ENCODE data around the gene SMAD5. TPM values are rescaled to one million over a fixed set of nuclear protein-coding genes. Genes with fewer than 3 reads are reported as not detected.

The SMAD5 gene
- total RNA-seq, 1 donor from 2014 or later = 32.9 TPM

DNA sequence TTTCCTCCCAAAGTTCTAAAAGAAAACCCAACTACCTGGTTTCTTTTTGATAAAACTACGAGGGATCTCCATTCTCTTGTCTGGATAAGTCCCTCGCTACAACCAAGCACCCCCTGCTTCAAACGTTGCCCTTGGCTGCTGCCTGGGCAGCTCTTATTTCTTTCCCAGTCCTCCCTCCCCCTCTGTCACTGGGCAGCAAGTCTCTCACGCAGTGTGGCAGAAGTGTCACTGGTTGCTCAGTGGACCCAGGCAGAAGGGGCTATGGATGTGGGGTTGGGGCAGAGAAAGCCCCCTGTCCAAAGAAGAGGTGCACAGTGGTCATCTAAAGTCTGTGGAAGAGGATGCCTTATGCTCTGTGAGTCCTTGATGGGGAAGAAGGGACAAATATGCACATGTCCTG, 67.5 kb downstream of the SMAD5 start:
- TF ChIP-seq, protein P1, sequence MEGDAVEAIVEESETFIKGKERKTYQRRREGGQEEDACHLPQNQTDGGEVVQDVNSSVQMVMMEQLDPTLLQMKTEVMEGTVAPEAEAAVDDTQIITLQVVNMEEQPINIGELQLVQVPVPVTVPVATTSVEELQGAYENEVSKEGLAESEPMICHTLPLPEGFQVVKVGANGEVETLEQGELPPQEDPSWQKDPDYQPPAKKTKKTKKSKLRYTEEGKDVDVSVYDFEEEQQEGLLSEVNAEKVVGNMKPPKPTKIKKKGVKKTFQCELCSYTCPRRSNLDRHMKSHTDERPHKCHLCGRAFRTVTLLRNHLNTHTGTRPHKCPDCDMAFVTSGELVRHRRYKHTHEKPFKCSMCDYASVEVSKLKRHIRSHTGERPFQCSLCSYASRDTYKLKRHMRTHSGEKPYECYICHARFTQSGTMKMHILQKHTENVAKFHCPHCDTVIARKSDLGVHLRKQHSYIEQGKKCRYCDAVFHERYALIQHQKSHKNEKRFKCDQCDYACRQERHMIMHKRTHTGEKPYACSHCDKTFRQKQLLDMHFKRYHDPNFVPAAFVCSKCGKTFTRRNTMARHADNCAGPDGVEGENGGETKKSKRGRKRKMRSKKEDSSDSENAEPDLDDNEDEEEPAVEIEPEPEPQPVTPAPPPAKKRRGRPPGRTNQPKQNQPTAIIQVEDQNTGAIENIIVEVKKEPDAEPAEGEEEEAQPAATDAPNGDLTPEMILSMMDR (conservative IDR thresholded peaks at IDR 0.05; ENCODE audit: low read depth, low read length) = no peak
- no peak for DNase-seq (ENCODE audit: low read depth)
- no peak overlapping the region for H3K4me3 ChIP-seq (ENCODE audit: low read depth, low read length)

DNA sequence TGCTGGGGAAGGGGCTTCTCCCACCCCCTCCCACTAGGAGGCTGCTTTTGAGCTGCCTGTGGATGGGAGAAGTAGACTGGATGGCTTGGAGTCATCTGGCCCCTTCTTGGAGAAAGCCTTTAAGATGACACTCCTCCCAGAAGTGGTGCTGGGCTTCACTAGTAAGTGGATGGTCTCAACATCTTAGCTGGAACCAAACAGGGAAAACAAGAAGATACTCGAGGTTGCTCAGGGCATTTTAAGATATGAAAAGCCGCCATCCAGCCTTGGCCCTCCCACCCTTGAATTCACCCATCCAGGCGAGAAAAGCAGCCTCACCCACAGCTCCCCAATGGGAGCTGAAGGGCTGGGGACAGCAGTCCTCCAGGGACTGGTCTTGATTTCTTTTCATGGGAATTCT, 68.1 kb downstream of the SMAD5 start:
- TF ChIP-seq, protein P1 (conservative IDR thresholded peaks at IDR 0.05; ENCODE audit: low read depth, low read length) = no peak
- DNase-seq (ENCODE audit: low read depth) = no peak
- H3K4me3 ChIP-seq (ENCODE audit: low read depth, low read length) = no peak overlapping the region

DNA sequence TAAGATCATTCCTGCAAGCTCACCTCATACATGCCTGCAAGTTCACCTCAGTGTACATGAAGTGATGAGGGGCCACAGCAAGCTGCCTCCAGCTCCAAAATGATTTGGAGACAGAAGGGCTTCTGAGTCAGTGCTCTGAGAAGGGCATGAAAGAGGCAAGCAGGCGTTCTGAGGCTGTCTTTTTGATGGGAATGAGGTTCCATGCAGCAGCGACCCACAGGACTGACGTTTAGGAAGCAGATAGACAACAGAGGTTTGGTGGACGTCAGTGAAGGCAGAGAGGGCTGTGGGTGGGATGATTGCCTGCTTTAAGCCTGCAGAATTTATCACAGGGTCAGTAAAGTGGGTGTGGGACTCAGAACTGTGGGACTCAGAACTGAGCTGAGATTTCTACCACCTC, 69.2 kb downstream of the SMAD5 start:
- no peak for DNase-seq (ENCODE audit: low read depth)
- TF ChIP-seq, protein P1 (conservative IDR thresholded peaks at IDR 0.05; ENCODE audit: low read depth, low read length) = no peak
- H3K4me3 ChIP-seq (ENCODE audit: low read depth, low read length) = no peak overlapping the region

DNA sequence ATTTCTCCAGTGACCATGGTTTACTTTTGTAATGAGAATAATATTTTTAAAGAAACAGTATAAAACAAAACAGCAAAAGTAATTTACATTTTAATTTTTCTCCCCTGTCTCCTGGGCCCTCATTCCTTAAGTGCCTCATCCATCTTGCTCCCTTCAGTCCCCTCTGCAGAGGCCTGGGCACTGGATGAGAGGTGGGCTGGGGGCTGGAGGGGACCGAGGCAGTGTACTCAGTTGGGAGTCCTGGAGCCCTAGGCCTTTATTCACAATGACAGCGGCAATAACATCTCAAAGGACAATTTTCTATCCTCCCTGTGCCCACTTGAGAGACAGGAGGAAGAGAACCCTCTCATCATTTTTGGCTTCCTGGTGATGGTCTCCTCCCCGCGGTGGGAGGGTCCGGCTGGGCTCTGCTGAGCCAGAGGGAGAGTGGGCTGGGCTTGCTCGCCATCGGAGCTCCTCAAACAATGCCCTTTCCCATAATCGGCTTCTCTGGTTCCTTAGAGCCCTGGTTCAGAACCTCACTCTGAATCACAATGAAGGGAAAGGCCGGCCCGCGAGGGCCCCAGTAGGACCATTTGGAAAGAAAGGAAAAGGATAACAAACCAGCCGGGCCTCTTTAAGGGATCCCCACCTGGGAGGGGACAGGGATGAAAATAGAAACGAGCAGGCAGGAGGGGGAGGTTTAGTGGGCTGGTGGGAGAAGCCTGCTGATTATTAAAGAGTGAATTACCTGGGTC, 70.0 kb downstream of the SMAD5 start:
- H3K4me3 ChIP-seq (ENCODE audit: low read depth, low read length) = no peak overlapping the region
- no peak for DNase-seq (ENCODE audit: low read depth)
- TF ChIP-seq, protein P1 (conservative IDR thresholded peaks at IDR 0.05; ENCODE audit: low read depth, low read length) = no peak

DNA sequence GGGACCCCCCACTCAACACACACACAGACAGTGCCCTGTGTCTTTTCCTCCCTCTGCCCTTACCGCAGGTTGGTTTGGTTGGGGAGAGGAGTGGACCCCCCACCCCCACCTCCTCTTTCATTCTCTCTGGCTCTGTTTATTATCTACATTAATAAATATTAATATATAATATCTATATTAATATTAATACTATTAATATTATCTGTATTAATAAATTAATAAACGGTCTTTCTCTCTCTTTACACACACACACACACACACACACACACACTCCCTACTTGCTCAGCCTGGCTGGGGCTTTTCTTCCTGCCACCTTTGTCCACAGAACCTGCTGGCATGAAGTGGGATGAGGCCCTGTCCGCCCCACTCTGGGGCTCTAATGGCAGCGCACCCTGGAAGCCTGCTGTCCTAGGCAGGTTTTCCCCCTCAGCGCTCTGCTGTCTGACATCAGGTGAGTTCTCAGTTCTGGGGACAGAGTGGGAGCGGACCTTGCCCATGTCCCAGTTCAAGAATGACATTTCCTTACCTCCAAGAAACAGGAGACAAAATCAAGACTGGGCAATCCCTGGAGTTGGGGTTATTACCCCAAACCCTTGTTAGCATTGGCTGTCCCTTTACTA, 70.8 kb downstream of the SMAD5 start:
- TF ChIP-seq, protein P1 (conservative IDR thresholded peaks at IDR 0.05; ENCODE audit: low read depth, low read length) = no peak
- H3K4me3 ChIP-seq (ENCODE audit: low read depth, low read length) = no peak overlapping the region
- DNase-seq (ENCODE audit: low read depth) = no peak

DNA sequence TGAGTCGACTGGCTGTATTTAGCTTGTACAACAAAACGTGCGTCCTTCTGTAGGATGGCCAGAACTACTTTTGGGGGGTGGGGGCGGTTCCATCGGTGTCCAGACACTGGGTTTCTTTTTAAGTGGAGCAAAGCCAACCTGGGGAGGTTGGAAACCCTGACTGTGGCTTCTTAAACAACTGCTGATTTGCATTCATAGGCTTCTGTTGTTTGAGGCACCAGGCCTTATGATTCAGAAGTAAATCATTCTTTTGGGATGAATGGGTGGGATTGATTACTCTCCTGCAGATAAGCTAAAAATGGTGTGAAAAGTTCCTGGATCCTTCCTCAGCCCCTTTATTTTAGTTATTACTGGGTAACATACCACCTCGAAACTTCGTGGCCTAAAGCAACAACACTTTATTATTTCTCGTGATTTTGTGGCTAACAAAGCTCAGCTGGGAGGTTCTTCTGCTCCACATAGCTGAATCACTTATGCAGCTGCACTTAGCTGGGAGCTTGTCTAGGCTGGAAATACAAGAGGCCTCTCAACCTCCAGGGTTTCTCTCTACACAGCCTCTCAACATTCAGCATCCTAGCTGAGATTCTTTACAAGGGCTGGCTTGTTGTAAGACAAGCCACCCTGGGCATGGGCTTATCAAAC, 72.5 kb downstream of the SMAD5 start:
- DNase-seq (ENCODE audit: low read depth) = no peak
- no peak overlapping the region for H3K4me3 ChIP-seq (ENCODE audit: low read depth, low read length)
- TF ChIP-seq, protein P1 (conservative IDR thresholded peaks at IDR 0.05; ENCODE audit: low read depth, low read length) = no peak

All from epithelial cell of proximal tubule (primary cell).